PC-3 (cell line): ENCODE results near the gene ANKRD11. TPM values are rescaled to one million over a fixed set of nuclear protein-coding genes. Genes with fewer than 3 reads are reported as not detected.

Experiments
- ATAC-seq: fragments of 200-7000 bp; cut with Tn5 transposase; 2 replicates; pipeline ENCODE4 v1.9.1; 2020; ENCODE audit warnings: mild to moderate bottlenecking, moderate library complexity
- BruUV-seq: library from RNA; stranded (reverse); fragments of 400-500 nt; replicated peaks from 2 replicates; lab custom pipeline; 2021; lab: Mats Ljungman, UMichigan
- CTCF ChIA-PET: fragments of 300-600 bp; sonication (Branson Sonifier 250); formaldehyde crosslinking; loops from one replicate; lab custom pipeline; 2022; ENCODE audit warnings: antibody characterized with exemption; lab: Charles Lee
- POLR2A ChIA-PET: fragments of 300-600 bp; sonication (Branson Sonifier 250); formaldehyde crosslinking; loops from one replicate; lab custom pipeline; 2022; ENCODE audit warnings: antibody characterized with exemption; ENCODE audit not compliant: unreplicated experiment; lab: Charles Lee
- DNase-seq: peaks from one replicate; pipeline ENCODE4 v3.0.0-alpha.2; 2015
- H2AFZ ChIP-seq: fragments of 300-600 bp; sonication (generic); 2 replicates; pipeline ENCODE4 v1.6.0; 2016; ENCODE audit warnings: antibody characterized with exemption, low read length
- H3F3A ChIP-seq: fragments of 300-600 bp; sonication (generic); one replicate; pipeline ENCODE4 v1.6.0; 2017; ENCODE audit warnings: antibody characterized with exemption, low read length, control low read depth, mild to moderate bottlenecking; ENCODE audit not compliant: unreplicated experiment
- H3K27ac ChIP-seq: fragments of 300-600 bp; sonication (generic); 2 replicates; pipeline ENCODE4 v1.5.1; 2016; ENCODE audit warnings: mild to moderate bottlenecking, low read length
- H3K27me3 ChIP-seq: fragments of 300-600 bp; sonication (generic); 2 replicates; pipeline ENCODE4 v1.6.1; 2016; ENCODE audit warnings: low read length, mixed read lengths
- H3K36me3 ChIP-seq: fragments of 300-600 bp; sonication (generic); 2 replicates; pipeline ENCODE4 v1.6.1; 2016; ENCODE audit warnings: low read depth, mixed run types, low read length, mixed read lengths
- H3K4me1 ChIP-seq: fragments of 300-600 bp; sonication (generic); 2 replicates; pipeline ENCODE4 v1.5.1; 2016; ENCODE audit warnings: low read length; ENCODE audit not compliant: insufficient read depth
- H3K4me2 ChIP-seq: fragments of 300-600 bp; sonication (generic); 2 replicates; pipeline ENCODE4 v1.6.0; 2016; ENCODE audit warnings: low read length
- H3K4me3 ChIP-seq: fragments of 300-600 bp; sonication (generic); 2 replicates; pipeline ENCODE4 v1.5.1; 2016; ENCODE audit warnings: mild to moderate bottlenecking, low read length, mixed read lengths
- H3K79me2 ChIP-seq: fragments of 300-600 bp; sonication (generic); 2 replicates; pipeline ENCODE4 v1.6.1; 2017; ENCODE audit warnings: low read length, mixed read lengths
- H3K9ac ChIP-seq: fragments of 300-600 bp; sonication (generic); 2 replicates; pipeline ENCODE4 v1.6.0; 2016; ENCODE audit warnings: mild to moderate bottlenecking, low read length
- H3K9me2 ChIP-seq: fragments of 300-600 bp; sonication (generic); replicated peaks from 2 replicates; pipeline ENCODE4 v1.6.1; 2016; ENCODE audit warnings: mixed run types, low read length, mixed read lengths
- H3K9me3 ChIP-seq: fragments of 300-600 bp; sonication (generic); 2 replicates; pipeline ENCODE4 v1.6.1; 2016; ENCODE audit warnings: low read length, mixed read lengths
- H4K20me1 ChIP-seq: fragments of 300-600 bp; sonication (generic); 2 replicates; pipeline ENCODE4 v1.6.1; 2016; ENCODE audit warnings: low read length, mixed read lengths
- EZH2 ChIP-seq: fragments of 300-600 bp; sonication (generic); IDR thresholded peaks from one replicate; pipeline ENCODE4 v1.6.1; 2017; ENCODE audit warnings: antibody characterized with exemption, mild to moderate bottlenecking, low read length; ENCODE audit not compliant: unreplicated experiment
- EZH2phosphoT487 ChIP-seq: fragments of 300-600 bp; sonication (generic); IDR thresholded peaks from 2 replicates; pipeline ENCODE4 v1.6.1; 2018; ENCODE audit warnings: mild to moderate bottlenecking, antibody characterized with exemption, low read length, borderline replicate concordance
- intact Hi-C: fragments of 100-400 bp; cut with micrococcal nuclease; formaldehyde crosslinking; loops from 2 replicates; pipeline ENCODE4 v1.9.0; 2023
- total RNA-seq: library from RNA; depleted of rRNA; stranded (reverse); fragments of >200 nt; gene quantifications from 2 replicates; pipeline ENCODE4 v1.2.3, GENCODE V29; 2014
- TF ChIP-seq, protein P1 (sequence below): fragments of 300-600 bp; sonication (generic); conservative IDR thresholded peaks from 2 replicates; pipeline ENCODE4 v1.5.1; 2017; ENCODE audit warnings: antibody characterized with exemption, low read depth, mild to moderate bottlenecking, low read length

The ANKRD11 gene
- total RNA-seq, 1 experiment from 2014 or later: 65.0 TPM

DNA sequence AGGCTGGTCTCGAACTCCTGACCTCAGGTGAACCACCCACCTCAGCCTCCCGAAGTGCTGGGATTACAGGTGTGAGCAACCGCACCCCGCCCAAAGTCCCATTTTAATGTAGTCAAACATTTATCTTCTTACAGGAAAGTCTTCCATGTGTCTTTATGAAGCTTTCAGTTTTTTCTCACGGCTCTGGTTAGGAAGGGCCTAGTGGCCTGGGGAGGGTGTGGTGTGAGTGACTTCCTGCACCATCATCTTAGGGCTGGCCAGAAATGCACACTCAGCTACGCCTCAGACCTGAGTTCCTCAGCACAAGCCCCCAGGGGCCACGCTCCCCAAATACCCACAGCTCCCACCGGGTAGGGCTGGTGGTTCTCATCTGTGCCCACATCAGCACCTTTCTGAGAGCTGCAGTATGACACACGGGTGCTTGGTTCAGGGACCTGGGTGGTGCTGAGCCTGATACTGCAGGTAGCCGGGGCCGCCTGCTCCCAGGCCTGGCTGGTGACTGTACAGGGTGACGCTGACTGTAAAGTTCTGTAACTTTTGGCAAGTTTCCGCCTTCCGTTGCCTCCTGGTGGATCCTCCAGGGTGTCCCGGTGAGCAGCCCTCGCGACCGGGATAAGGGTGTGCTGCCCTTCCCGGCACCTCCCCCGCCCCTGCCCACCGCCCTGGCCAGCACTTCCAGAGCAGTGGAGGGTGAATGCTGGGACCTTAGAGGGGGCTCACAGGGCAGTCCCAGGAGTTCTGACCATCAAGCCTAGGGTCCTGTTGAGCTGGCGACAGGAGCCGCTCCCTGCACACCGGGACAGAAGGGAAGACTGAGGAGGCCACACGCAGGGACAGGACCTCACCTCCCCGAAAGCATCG, 220.3 kb downstream of the ANKRD11 start:
- H2AFZ ChIP-seq: no peak overlapping the region
- ATAC-seq: peak; percentile 91
- H3K79me2 ChIP-seq: peaks cover 6% of the 10 kb centered on the region; the same call in 1 of the 2 replicates
- BruUV-seq: no TSS peak
- peak; percentile 86 for DNase-seq
- no peaks in the 10 kb centered on the region for H4K20me1 ChIP-seq
- ChIA-PET CTCF (no interaction called here), POLR2A (interaction anchor here (0.6 kb wide), 1 partner anchor 24 kb away, joined by 5 read pairs; no protein-coding TSS in a partner anchor)
- peak overlapping the region; percentile 54 for H3K4me2 ChIP-seq
- H3K4me3 ChIP-seq: no peak overlapping the region
- peaks cover 24% of the 10 kb centered on the region for H3K4me1 ChIP-seq
- peak overlapping the region; percentile 95 for H3K27ac ChIP-seq
- no peaks in the 10 kb centered on the region for H3K9me3 ChIP-seq
- TF ChIP-seq EZH2phosphoT487: no peak
- TF ChIP-seq EZH2: no peak
- TF ChIP-seq, protein P1, sequence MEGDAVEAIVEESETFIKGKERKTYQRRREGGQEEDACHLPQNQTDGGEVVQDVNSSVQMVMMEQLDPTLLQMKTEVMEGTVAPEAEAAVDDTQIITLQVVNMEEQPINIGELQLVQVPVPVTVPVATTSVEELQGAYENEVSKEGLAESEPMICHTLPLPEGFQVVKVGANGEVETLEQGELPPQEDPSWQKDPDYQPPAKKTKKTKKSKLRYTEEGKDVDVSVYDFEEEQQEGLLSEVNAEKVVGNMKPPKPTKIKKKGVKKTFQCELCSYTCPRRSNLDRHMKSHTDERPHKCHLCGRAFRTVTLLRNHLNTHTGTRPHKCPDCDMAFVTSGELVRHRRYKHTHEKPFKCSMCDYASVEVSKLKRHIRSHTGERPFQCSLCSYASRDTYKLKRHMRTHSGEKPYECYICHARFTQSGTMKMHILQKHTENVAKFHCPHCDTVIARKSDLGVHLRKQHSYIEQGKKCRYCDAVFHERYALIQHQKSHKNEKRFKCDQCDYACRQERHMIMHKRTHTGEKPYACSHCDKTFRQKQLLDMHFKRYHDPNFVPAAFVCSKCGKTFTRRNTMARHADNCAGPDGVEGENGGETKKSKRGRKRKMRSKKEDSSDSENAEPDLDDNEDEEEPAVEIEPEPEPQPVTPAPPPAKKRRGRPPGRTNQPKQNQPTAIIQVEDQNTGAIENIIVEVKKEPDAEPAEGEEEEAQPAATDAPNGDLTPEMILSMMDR: no peak; the same call in 1 of the 2 replicates
- no peaks in the 10 kb centered on the region for H3K9me2 ChIP-seq
- peak overlapping the region; percentile 70 for H3K9ac ChIP-seq
- H3F3A ChIP-seq: peaks cover 7% of the 10 kb centered on the region
- intact Hi-C loops: loop anchor here (1.0 kb wide), 1 partner anchor 23 kb away; no protein-coding TSS in a partner anchor
- H3K27me3 ChIP-seq: no peaks in the 10 kb centered on the region
- peaks cover 10% of the 10 kb centered on the region for H3K36me3 ChIP-seq

DNA sequence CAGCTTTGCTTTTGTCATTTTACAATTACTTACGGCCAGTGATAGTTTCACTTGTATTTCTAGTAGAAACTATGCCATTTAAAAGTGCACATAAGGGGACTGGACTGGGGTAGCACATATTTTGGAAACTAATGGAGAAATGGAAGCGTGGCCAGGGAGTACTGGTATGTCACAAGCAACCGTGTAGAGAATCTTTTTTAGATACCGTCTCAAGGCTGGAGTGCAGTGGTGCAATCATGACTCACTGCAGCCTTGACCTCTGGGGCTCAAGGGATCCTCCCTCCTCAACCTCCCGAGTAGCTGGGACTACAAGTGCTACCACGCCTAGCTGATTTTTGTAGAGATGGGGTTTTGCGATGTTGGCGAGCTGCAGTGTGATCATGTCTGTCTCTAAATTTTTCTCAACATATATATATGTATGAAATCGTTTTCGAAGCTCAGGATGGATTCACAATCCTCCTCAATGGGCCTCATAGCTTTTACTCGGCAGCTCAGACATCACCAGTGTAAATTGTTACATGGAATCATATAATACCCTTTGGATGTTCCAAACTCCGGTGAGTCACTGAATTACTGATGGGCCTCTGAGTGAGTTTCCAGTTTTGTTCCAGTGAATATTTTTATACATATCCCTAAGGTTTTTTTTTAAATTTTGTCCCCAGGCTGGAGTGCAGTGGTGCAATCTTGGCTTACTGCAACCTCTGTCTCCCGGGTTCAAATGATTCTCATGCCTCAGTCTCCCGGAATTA, 221.2 kb downstream of the ANKRD11 start:
- H3K4me1 ChIP-seq: peaks cover 24% of the 10 kb centered on the region
- H2AFZ ChIP-seq: no peak overlapping the region
- intact Hi-C loops: no loop called here
- ATAC-seq (no peak), DNase-seq (peak; percentile 29)
- H3K4me3 ChIP-seq: no peak overlapping the region
- POLR2A ChIA-PET: interaction anchor here (0.6 kb wide), 1 partner anchor 25 kb away, joined by 5 read pairs; no protein-coding TSS in a partner anchor
- BruUV-seq: no TSS peak
- TF ChIP-seq, protein P1: no peak
- TF ChIP-seq EZH2 (no peak), EZH2phosphoT487 (no peak)
- peak overlapping the region; percentile 70 for H3K9ac ChIP-seq
- H3K27ac ChIP-seq: peak overlapping the region; percentile 95
- H3K4me2 ChIP-seq: peak overlapping the region; percentile 54
- peaks cover 7% of the 10 kb centered on the region for H3F3A ChIP-seq
- CTCF ChIA-PET: no interaction called here
- H3K9me2 ChIP-seq: no peaks in the 10 kb centered on the region
- no peaks in the 10 kb centered on the region for H3K27me3 ChIP-seq
- peaks cover 10% of the 10 kb centered on the region for H3K36me3 ChIP-seq
- H3K79me2 ChIP-seq: peaks cover 6% of the 10 kb centered on the region; the same call in 1 of the 2 replicates
- H4K20me1 ChIP-seq: no peaks in the 10 kb centered on the region
- H3K9me3 ChIP-seq: no peaks in the 10 kb centered on the region
